MCF 10A (cell line): Measurements from ENCODE around the gene YEATS2. TPM values are rescaled to one million over a fixed set of nuclear protein-coding genes. Genes with fewer than 3 reads are reported as not detected.

Experiments used
- BruUV-seq: library from RNA; stranded (reverse); fragments of 400-500 nt; replicated peaks from 2 replicates; lab custom pipeline; 2021; lab: Mats Ljungman, UMichigan
- CTCF ChIA-PET: fragments of 300-600 bp; sonication (Branson Sonifier 250); formaldehyde crosslinking; extraction: SDS; loops from one replicate; lab custom pipeline; 2021; ENCODE audit warnings: antibody characterized with exemption, inconsistent platforms; lab: Yijun Ruan, JAX
- POLR2A ChIA-PET: fragments of 300-600, 350-650 bp; sonication (Branson Sonifier 250); formaldehyde crosslinking; extraction: SDS; loops from one replicate; lab custom pipeline; 2020; ENCODE audit warnings: antibody characterized with exemption, inconsistent platforms; lab: Yijun Ruan, JAX
- DNase-seq: peaks from one replicate; pipeline ENCODE4 v3.0.0-alpha.2; 2018; ENCODE audit not compliant: unreplicated experiment
- H3K27ac Mint-ChIP-seq: one replicate; pipeline ENCODE4 v1.8.0; 2022; ENCODE audit warnings: mild to moderate bottlenecking, low read depth, mixed read lengths; ENCODE audit not compliant: unreplicated experiment
- H3K27me3 Mint-ChIP-seq: one replicate; pipeline ENCODE4 v1.8.0; 2022; ENCODE audit warnings: mixed read lengths; ENCODE audit not compliant: insufficient read depth, unreplicated experiment
- H3K36me3 Mint-ChIP-seq: one replicate; pipeline ENCODE4 v1.8.0; 2022; ENCODE audit warnings: mild to moderate bottlenecking, moderate library complexity, mixed read lengths; ENCODE audit not compliant: insufficient read depth, unreplicated experiment
- H3K4me1 Mint-ChIP-seq: one replicate; pipeline ENCODE4 v1.8.0; 2022; ENCODE audit warnings: mixed read lengths; ENCODE audit not compliant: insufficient read depth, unreplicated experiment
- H3K4me3 Mint-ChIP-seq: one replicate; pipeline ENCODE4 v1.8.0; 2022; ENCODE audit warnings: mild to moderate bottlenecking, moderate library complexity, mixed read lengths; ENCODE audit not compliant: unreplicated experiment
- H3K9me3 Mint-ChIP-seq: one replicate; pipeline ENCODE4 v1.8.0; 2022; ENCODE audit warnings: mixed read lengths; ENCODE audit not compliant: unreplicated experiment
- intact Hi-C: fragments of 100-400 bp; cut with micrococcal nuclease; formaldehyde crosslinking; loops from 2 replicates; pipeline ENCODE4 v1.14.1; 2022
- total RNA-seq: library from RNA; stranded (reverse); gene quantifications from 2 replicates; pipeline ENCODE4 v1.2.3, GENCODE V29; 2022
- TF ChIP-seq, protein P1 (sequence below): fragments of 200-600 bp; IDR thresholded peaks from one replicate; pipeline ENCODE4 v1.8.0; 2022; ENCODE audit warnings: antibody characterized with exemption, mild to moderate bottlenecking; ENCODE audit not compliant: unreplicated experiment

The YEATS2 gene
- total RNA-seq, 1 experiment from 2014 or later: 29.4 TPM

DNA sequence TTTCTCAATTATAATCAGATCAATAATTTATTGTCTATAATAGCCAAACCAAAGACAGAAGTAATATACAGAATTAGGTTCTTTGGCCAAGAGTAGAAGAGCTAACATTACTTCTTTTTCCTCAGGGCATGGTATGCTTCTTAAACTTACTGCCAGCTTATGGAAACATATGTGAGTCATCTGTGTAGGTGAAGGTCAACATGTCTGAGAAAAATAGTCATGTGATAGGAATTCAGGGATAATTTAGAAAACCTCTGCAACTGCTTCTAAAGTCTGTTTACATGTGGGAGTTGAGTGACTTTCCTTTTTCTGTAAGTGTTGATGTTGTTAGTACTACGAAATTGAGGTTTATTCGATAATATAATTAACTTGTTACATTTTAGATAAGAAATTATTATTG, 147.0 kb downstream of the YEATS2 start:
- TF ChIP-seq, protein P1, sequence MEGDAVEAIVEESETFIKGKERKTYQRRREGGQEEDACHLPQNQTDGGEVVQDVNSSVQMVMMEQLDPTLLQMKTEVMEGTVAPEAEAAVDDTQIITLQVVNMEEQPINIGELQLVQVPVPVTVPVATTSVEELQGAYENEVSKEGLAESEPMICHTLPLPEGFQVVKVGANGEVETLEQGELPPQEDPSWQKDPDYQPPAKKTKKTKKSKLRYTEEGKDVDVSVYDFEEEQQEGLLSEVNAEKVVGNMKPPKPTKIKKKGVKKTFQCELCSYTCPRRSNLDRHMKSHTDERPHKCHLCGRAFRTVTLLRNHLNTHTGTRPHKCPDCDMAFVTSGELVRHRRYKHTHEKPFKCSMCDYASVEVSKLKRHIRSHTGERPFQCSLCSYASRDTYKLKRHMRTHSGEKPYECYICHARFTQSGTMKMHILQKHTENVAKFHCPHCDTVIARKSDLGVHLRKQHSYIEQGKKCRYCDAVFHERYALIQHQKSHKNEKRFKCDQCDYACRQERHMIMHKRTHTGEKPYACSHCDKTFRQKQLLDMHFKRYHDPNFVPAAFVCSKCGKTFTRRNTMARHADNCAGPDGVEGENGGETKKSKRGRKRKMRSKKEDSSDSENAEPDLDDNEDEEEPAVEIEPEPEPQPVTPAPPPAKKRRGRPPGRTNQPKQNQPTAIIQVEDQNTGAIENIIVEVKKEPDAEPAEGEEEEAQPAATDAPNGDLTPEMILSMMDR: no peak
- ChIA-PET CTCF (interaction anchor here (0.7 to 1.4 kb wide), 5 partner anchors 16 to 346 kb away, joined by 3 to 5 read pairs (median 3); no protein-coding TSS in a partner anchor), POLR2A (interaction anchor here (0.7 to 1.7 kb wide), 11 partner anchors 11 to 1049 kb away, joined by 3 to 10 read pairs (median 3); partner anchors contain the start of genes AP2M1 and PARL)
- Mint-ChIP-seq H3K9me3 (no peaks in the 10 kb centered on the region), H3K27me3 (no peaks in the 10 kb centered on the region), H3K4me3 (no peak overlapping the region), H3K4me1 (peaks cover 17% of the 10 kb centered on the region), H3K27ac (peak overlapping the region; percentile 84), H3K36me3 (peaks cover 85% of the 10 kb centered on the region)
- BruUV-seq: no TSS peak
- intact Hi-C loops: no loop called here
- peak; percentile 81 for DNase-seq

DNA sequence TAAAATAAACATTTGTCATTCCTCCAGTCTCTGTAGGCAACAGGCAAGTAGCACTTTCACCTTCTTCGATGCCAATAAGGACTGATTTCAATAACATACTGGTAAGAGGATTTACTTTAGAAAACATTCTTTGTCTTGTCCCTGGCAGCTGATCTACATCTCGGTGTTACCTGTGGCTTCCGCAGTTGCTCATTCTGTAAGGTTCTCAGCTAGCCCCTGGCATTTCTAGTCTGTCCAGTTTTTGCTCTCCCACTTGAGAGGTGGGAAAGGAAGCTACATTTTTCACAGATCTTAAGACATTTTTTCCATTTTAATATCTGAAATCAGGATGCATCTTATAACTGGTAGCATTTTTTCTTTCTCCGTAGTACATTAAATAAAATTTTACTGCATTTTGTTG, 147.5 kb downstream of the YEATS2 start:
- CTCF ChIA-PET: interaction anchor here (0.6 to 1.4 kb wide), 5 partner anchors 16 to 1030 kb away, joined by 3 to 5 read pairs (median 4); no protein-coding TSS in a partner anchor
- intact Hi-C loops: no loop called here
- Mint-ChIP-seq H3K36me3 (peaks cover 84% of the 10 kb centered on the region), H3K4me1 (peaks cover 17% of the 10 kb centered on the region), H3K27ac (peak overlapping the region; percentile 84), H3K9me3 (no peaks in the 10 kb centered on the region), H3K4me3 (no peak overlapping the region), H3K27me3 (no peaks in the 10 kb centered on the region)
- TF ChIP-seq, protein P1: no peak
- POLR2A ChIA-PET: interaction anchor here (0.7 to 1.7 kb wide), 8 partner anchors 12 to 1519 kb away, joined by 3 to 10 read pairs (median 3); partner anchors contain the start of genes AP2M1 and PARL
- BruUV-seq: no TSS peak
- no peak for DNase-seq

DNA sequence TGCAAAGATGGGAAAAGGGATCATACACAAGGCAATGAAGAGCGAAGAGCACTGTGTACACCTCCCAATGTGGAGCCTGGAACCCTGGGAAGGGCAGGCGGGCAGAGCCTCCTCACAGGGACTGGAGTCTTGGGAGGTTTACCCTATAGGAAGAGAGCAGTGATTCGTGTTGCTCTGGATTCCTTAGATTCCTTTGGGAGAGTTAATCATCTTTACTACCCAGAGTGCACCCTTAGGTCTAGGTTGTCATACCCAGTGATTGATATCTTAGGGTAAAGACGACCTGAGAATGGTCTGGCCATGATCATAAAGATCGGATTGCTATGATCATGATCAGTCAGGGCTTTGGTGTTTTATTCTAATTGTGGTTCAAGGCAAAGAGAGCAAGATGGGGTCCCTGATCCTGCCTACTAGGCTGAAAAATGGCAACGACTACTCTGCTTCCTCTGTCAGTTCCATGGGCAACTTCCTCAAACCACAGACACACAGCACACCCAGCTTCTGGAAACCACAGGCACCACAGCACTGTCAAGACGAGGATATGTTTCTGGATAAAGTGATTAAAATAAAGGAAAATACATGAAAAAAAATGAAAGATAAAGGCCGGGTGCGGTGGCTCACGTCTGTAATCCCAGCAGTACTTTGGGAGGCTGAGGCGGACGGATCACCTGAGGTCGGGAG, 148.2 kb downstream of the YEATS2 start:
- intact Hi-C loops: no loop called here
- peak overlapping the region; percentile 84 for H3K27ac Mint-ChIP-seq
- CTCF ChIA-PET: interaction anchor here (0.6 kb wide), 2 partner anchors 704 to 1029 kb away, joined by 3 to 4 read pairs; no protein-coding TSS in a partner anchor
- H3K36me3 Mint-ChIP-seq: peaks cover 84% of the 10 kb centered on the region
- no peaks in the 10 kb centered on the region for H3K27me3 Mint-ChIP-seq
- H3K9me3 Mint-ChIP-seq: no peaks in the 10 kb centered on the region
- no peak overlapping the region for H3K4me3 Mint-ChIP-seq
- peaks cover 17% of the 10 kb centered on the region for H3K4me1 Mint-ChIP-seq
- DNase-seq: no peak
- no TSS peak for BruUV-seq
- POLR2A ChIA-PET: interaction anchor here (0.7 to 1.7 kb wide), 5 partner anchors 21 to 1518 kb away, joined by 3 to 10 read pairs (median 3); partner anchors contain the start of genes AP2M1 and PARL
- TF ChIP-seq, protein P1: no peak

DNA sequence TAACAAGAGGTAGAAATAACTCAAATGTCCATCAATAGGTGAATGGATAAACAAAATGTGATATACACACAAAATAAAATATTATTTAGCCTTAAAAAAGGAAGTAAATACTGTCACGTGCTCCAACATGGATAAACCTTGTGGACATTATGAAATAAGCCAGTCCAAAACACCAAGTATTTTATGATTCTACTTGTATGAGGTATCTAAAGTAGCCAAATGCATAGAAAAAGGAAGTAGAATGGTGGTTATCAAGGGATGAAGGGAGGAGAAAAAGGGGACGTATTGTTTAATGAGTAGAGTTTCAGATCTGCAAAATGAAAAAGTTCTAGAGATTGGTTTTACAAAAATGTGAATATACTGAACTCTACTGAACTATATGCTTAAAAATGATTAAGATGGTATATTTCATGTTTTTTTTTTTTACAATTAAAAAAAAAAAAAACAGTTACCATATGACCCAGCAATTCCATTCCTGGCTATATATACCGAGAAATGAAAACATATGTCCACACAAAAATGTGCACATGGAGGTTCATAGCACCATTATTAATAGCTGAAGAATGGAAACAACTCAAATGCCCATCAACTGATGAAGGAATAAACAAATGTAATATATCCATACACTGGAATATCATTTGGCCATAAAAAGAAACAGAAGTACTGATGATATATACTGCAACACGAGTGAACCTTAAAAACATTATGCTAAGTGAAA, 156.9 kb downstream of the YEATS2 start:
- no TSS peak for BruUV-seq
- ChIA-PET CTCF (no interaction called here), POLR2A (interaction anchor here (1.0 kb wide), 1 partner anchor 14 kb away, joined by 3 read pairs; no protein-coding TSS in a partner anchor)
- no peak overlapping the region for H3K27ac Mint-ChIP-seq
- H3K9me3 Mint-ChIP-seq: no peaks in the 10 kb centered on the region
- TF ChIP-seq, protein P1: no peak
- no peaks in the 10 kb centered on the region for H3K4me1 Mint-ChIP-seq
- no peaks in the 10 kb centered on the region for H3K27me3 Mint-ChIP-seq
- H3K4me3 Mint-ChIP-seq: no peak overlapping the region
- DNase-seq: no peak
- intact Hi-C loops: no loop called here
- peaks cover 75% of the 10 kb centered on the region for H3K36me3 Mint-ChIP-seq
